GM12878 (cell line): ENCODE results near the gene PARP6. TPM values are rescaled to one million over a fixed set of nuclear protein-coding genes. Genes with fewer than 3 reads are reported as not detected.

Source experiments
- BACH1 ChIP-seq: fragments of 450-650 bp; IDR thresholded peaks from 2 replicates; pipeline ENCODE4 v1.6.1; 2017; ENCODE audit warnings: mild to moderate bottlenecking, borderline replicate concordance
- BMI1 ChIP-seq: fragments of 450-650 bp; IDR thresholded peaks from 2 replicates; pipeline ENCODE4 v1.6.1; 2016; ENCODE audit warnings: mild to moderate bottlenecking, moderate library complexity, borderline replicate concordance
- DPF2 ChIP-seq: fragments of 450-650 bp; IDR thresholded peaks from 2 replicates; pipeline ENCODE4 v1.6.1; 2017; ENCODE audit warnings: mild to moderate bottlenecking
- GATAD2B ChIP-seq: fragments of 450-650 bp; conservative IDR thresholded peaks from 2 replicates; pipeline ENCODE4 v1.6.1; 2017; ENCODE audit warnings: low read depth, mild to moderate bottlenecking, moderate library complexity
- HDGF ChIP-seq: fragments of 450-650 bp; IDR thresholded peaks from 2 replicates; pipeline ENCODE4 v1.6.1; 2016; ENCODE audit warnings: antibody characterized with exemption
- IKZF1 ChIP-seq: fragments of 450-650 bp; conservative IDR thresholded peaks from 2 replicates; pipeline ENCODE4 v1.6.1; 2017; ENCODE audit warnings: antibody characterized with exemption, mild to moderate bottlenecking
- LARP7 ChIP-seq: fragments of 450-650 bp; IDR thresholded peaks from 2 replicates; pipeline ENCODE4 v1.6.1; 2017; ENCODE audit warnings: mild to moderate bottlenecking
- MEF2B ChIP-seq: fragments of 450-650 bp; IDR thresholded peaks from 2 replicates; pipeline ENCODE4 v1.6.1; 2018; ENCODE audit warnings: mild to moderate bottlenecking, moderate library complexity; ENCODE audit not compliant: partially characterized antibody, poor library complexity, severe bottlenecking
- NFYA ChIP-seq: IDR thresholded peaks from 2 replicates; pipeline ENCODE4 v1.6.1; 2011; ENCODE audit warnings: low read depth, mild to moderate bottlenecking, low read length, improper control_type of control experiment, borderline replicate concordance
- PBX3 ChIP-seq: IDR thresholded peaks from 2 replicates; pipeline ENCODE4 v1.6.1; 2011; ENCODE audit warnings: mild to moderate bottlenecking, low read depth, low read length, moderate library complexity; ENCODE audit not compliant: insufficient replicate concordance
- POLR2A ChIP-seq: IDR thresholded peaks from 2 replicates; pipeline ENCODE4 v1.6.1; 2011; ENCODE audit warnings: low read depth, mild to moderate bottlenecking, low read length
- POU2F2 ChIP-seq: IDR thresholded peaks from 3 replicates; pipeline ENCODE4 v1.6.1; 2011; ENCODE audit warnings: low read depth, mild to moderate bottlenecking, low read length, borderline replicate concordance
- SMAD1 ChIP-seq: fragments of 450-650 bp; IDR thresholded peaks from 2 replicates; pipeline ENCODE4 v1.6.1; 2018; ENCODE audit warnings: mild to moderate bottlenecking, low read depth; ENCODE audit not compliant: partially characterized antibody
- polyA plus RNA-seq, 11 experiments: library from polyadenylated mRNA; depleted of rRNA in 4 of 11; unstranded in 6 of 11; stranded (reverse) in 5 of 11; fragments of >200 nt; fragmentation: Nextera tagmentation in 4 of 11; fragmentation: Illumina TruSeq in 1 of 11; extraction: Ambion mirVana in 4 of 11; extraction: Trizol in 1 of 11; gene quantifications; 1 replicate in 1 of 11; 2 replicates in 10 of 11; pipeline versions ENCODE4 v1.2.1 to v1.2.3, GENCODE V29; 2011 to 2016; ENCODE audit warnings: inconsistent platforms in 2 of 11, missing spikeins in 2 of 11, low read depth in 1 of 11
- total RNA-seq, 4 experiments: library from RNA; depleted of rRNA in 3 of 4; stranded (reverse); fragments of >200 nt in 3 of 4; fragmentation: Illumina TruSeq in 1 of 4; extraction: Trizol in 1 of 4; gene quantifications; 2 replicates each; pipeline versions ENCODE4 v1.2.1 to v1.2.3, GENCODE V29; 2013 to 2021
- TF ChIP-seq, protein P1 (sequence below): fragments of 450-650 bp; formaldehyde crosslinking; IDR thresholded peaks from 2 replicates; pipeline ENCODE4 v1.5.0; 2022; ENCODE audit warnings: mild to moderate bottlenecking, missing genetic modification characterization
- TF ChIP-seq, protein P2 (sequence below): fragments of 450-650 bp; IDR thresholded peaks from 2 replicates; pipeline ENCODE4 v1.6.1; 2016; ENCODE audit warnings: mild to moderate bottlenecking

The PARP6 gene
- total and polyA plus RNA-seq, 10 of the 15 experiments (the other 5 are each of a cell fraction or from before 2014, with no cell fraction given), result 14.3 to 73.5 (median 26.9) TPM

GRCh38 chr15:72319985-72320671, 47.8 kb upstream of the PARP6 start, which contains the start of gene CELF6 (continued):
- TF ChIP-seq DPF2 (0 out of 2 replicates have a peak, but pooled peaks have one; percentile 27), PBX3 (no peak), MEF2B (peak; percentile 13), POU2F2 (peak; percentile 93), BACH1 (peak; percentile 77), GATAD2B (0 out of 2 replicates have a peak, but pooled peaks have one; percentile 17), HDGF (0 out of 2 replicates have a peak, but pooled peaks have one; percentile 42), POLR2A (peak; percentile 59; the same call in 1 of the 2 replicates), LARP7 (peak; percentile 26; the same call in 1 of the 2 replicates), NFYA (no peak), IKZF1 (peak; percentile 69), BMI1 (peak; percentile 67), SMAD1 (no peak)
- TF ChIP-seq, protein P1, sequence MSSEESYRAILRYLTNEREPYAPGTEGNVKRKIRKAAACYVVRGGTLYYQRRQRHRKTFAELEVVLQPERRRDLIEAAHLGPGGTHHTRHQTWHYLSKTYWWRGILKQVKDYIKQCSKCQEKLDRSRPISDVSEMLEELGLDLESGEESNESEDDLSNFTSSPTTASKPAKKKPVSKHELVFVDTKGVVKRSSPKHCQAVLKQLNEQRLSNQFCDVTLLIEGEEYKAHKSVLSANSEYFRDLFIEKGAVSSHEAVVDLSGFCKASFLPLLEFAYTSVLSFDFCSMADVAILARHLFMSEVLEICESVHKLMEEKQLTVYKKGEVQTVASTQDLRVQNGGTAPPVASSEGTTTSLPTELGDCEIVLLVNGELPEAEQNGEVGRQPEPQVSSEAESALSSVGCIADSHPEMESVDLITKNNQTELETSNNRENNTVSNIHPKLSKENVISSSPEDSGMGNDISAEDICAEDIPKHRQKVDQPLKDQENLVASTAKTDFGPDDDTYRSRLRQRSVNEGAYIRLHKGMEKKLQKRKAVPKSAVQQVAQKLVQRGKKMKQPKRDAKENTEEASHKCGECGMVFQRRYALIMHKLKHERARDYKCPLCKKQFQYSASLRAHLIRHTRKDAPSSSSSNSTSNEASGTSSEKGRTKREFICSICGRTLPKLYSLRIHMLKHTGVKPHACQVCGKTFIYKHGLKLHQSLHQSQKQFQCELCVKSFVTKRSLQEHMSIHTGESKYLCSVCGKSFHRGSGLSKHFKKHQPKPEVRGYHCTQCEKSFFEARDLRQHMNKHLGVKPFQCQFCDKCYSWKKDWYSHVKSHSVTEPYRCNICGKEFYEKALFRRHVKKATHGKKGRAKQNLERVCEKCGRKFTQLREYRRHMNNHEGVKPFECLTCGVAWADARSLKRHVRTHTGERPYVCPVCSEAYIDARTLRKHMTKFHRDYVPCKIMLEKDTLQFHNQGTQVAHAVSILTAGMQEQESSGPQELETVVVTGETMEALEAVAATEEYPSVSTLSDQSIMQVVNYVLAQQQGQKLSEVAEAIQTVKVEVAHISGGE, result no peak
- TF ChIP-seq, protein P2, sequence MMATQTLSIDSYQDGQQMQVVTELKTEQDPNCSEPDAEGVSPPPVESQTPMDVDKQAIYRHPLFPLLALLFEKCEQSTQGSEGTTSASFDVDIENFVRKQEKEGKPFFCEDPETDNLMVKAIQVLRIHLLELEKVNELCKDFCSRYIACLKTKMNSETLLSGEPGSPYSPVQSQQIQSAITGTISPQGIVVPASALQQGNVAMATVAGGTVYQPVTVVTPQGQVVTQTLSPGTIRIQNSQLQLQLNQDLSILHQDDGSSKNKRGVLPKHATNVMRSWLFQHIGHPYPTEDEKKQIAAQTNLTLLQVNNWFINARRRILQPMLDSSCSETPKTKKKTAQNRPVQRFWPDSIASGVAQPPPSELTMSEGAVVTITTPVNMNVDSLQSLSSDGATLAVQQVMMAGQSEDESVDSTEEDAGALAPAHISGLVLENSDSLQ, result peak; percentile 75; the same call in 1 of the 2 replicates
